ENCODE data around the gene KRT72.

- no peak for TF ChIP-seq REST (IDR thresholded peaks at IDR 0.05; ENCODE audit: low read depth)
- no peak for TF ChIP-seq POLR2AphosphoS5 (IDR thresholded peaks at IDR 0.05; ENCODE audit: low read depth, low read length)
- TF ChIP-seq CTCF (IDR thresholded peaks at IDR 0.05 in 2 of 3, conservative IDR thresholded peaks at IDR 0.05 in 1 of 3; ENCODE audit: borderline replicate concordance in 1 of 3, insufficient read depth in 1 of 3, low read depth in 2 of 3, low read length in 2 of 3): no peak
- TF ChIP-seq EGR1 (IDR thresholded peaks at IDR 0.05; ENCODE audit: low read depth): no peak
Observed at GRCh38 chr12:52540531-52540930, 60.7 kb downstream of the KRT72 start.

All from HCT116 (cell line).